Testis (tissue), 3 donors: Measurements from ENCODE around the gene PHACTR3. TPM values are rescaled to one million over a fixed set of nuclear protein-coding genes. Genes with fewer than 3 reads are reported as not detected.

Experiments used
- DNase-seq: peaks from one replicate; pipeline ENCODE4 v3.0.0-alpha.2; 2019
- H3K27ac ChIP-seq, 2 donors: fragments of 200-600 bp; sonication (generic); one replicate each; pipeline ENCODE4 v1.5.1; 2019
- H3K27me3 ChIP-seq: fragments of 200-600 bp; sonication (generic); one replicate; pipeline ENCODE4 v1.5.1; 2019
- H3K36me3 ChIP-seq: fragments of 200-600 bp; sonication (generic); one replicate; pipeline ENCODE4 v1.5.1; 2017; ENCODE audit warnings: low read depth; ENCODE audit errors: missing control alignments
- H3K4me1 ChIP-seq: fragments of 200-600 bp; sonication (generic); one replicate; pipeline ENCODE4 v1.5.1; 2019
- H3K4me3 ChIP-seq, 2 donors: fragments of 200-600 bp; sonication (generic); one replicate each; pipeline ENCODE4 v1.5.1; 2017 to 2019
- H3K9me3 ChIP-seq: fragments of 200-600 bp; sonication (generic); one replicate; pipeline ENCODE4 v1.5.1; 2017
- CTCF ChIP-seq, 3 experiments: fragments of 450-650 bp in 2 of 3; fragments of 200-600 bp in 1 of 3; sonication (generic) in 1 of 3; IDR thresholded peaks; one replicate each; pipeline ENCODE4 v1.5.1; 2016 to 2019; ENCODE audit warnings: antibody characterized with exemption in 3 of 3, mild to moderate bottlenecking in 2 of 3, moderate library complexity in 1 of 3
- POLR2A ChIP-seq: fragments of 450-650 bp; IDR thresholded peaks from one replicate; pipeline ENCODE4 v1.6.1; 2017; ENCODE audit warnings: antibody characterized with exemption, mild to moderate bottlenecking, moderate library complexity
- WGBS, 2 donors: methylation state at CpG; one replicate each; pipeline ENCODE4 v1.1.5; 2018; 5-methylcytosine and 5-hydroxymethylcytosine counted together
- intact Hi-C: fragments of 100-400 bp; cut with DNase I; formaldehyde crosslinking; loops from one replicate; pipeline ENCODE4 v1.15.1; 2023; ENCODE audit warnings: low total_unique reads
- polyA plus RNA-seq: library from polyadenylated mRNA; stranded (reverse); fragments of 350-450 nt; fragmentation: Illumina TruSeq; extraction: RNeasy Lipid Tissue Mini Kit (QIAGEN cat#74804); gene quantifications from one replicate; pipeline ENCODE4 v1.2.3, GENCODE V29; 2014; ENCODE audit warnings: low read depth, low replicate concordance; ENCODE audit not compliant: insufficient read depth
- total RNA-seq, 2 donors: library from RNA; depleted of rRNA; stranded (reverse); fragments of >200 nt; gene quantifications; one replicate each; pipeline ENCODE4 v1.2.3, GENCODE V29; 2016

PHACTR3 gene
- total and polyA plus RNA-seq, 3 donors from 2014 or later, result 0.94 to 1.2 (median 1.1) TPM

GRCh38 chr20:59804871-59805665, 200.7 kb downstream of the PHACTR3 start:
- no peaks in the 10 kb centered on the region for H3K9me3 ChIP-seq
- no peaks in the 10 kb centered on the region for H3K36me3 ChIP-seq
- peak; percentile 7 for DNase-seq
- 78 to 82% methylated on average over 9 of the region's 9 CpGs for WGBS, 2 donors
- intact Hi-C loops, result no loop called here
- no peaks in the 10 kb centered on the region for H3K27me3 ChIP-seq
- H3K27ac ChIP-seq, result no peak overlapping the region
- no peak overlapping the region for H3K4me3 ChIP-seq
- no peak for TF ChIP-seq POLR2A
- TF ChIP-seq CTCF (IDR thresholded peaks at IDR 0.05), result no peak
- no peaks in the 10 kb centered on the region for H3K4me1 ChIP-seq

- Histone ChIP-seq H3K36me3 (no peaks in the 10 kb centered on the region), H3K4me1 (no peaks in the 10 kb centered on the region), H3K4me3 (no peak overlapping the region), H3K27me3 (no peaks in the 10 kb centered on the region), H3K27ac (no peak overlapping the region), H3K9me3 (no peaks in the 10 kb centered on the region)
- intact Hi-C loops, result no loop called here
- 88 to 92% methylated on average over 25 to 26 of the region's 26 CpGs for WGBS, 2 donors
- peak; percentile 6 for DNase-seq
- TF ChIP-seq CTCF (IDR thresholded peaks at IDR 0.05), result no peak
- no peak for TF ChIP-seq POLR2A
These were observed 201.6 kb downstream of the PHACTR3 start for GRCh38 chr20:59805786-59806577.

- peak; percentile 9 for DNase-seq
These were observed 202.2 kb downstream of the PHACTR3 start for GRCh38 chr20:59806578-59806975.

GRCh38 chr20:59807909-59808728, 203.8 kb downstream of the PHACTR3 start:
- intact Hi-C loops, result no loop called here
- 92 to 95% methylated on average over 14 to 17 of the region's 17 CpGs for WGBS, 2 donors
- DNase-seq, result peak; percentile 5

More at GRCh38 chr20:59806578-59806975, 202.2 kb downstream of the PHACTR3 start:
- H3K4me3 ChIP-seq, result no peak overlapping the region
- intact Hi-C loops, result no loop called here
- H3K9me3 ChIP-seq, result no peaks in the 10 kb centered on the region
- TF ChIP-seq CTCF (IDR thresholded peaks at IDR 0.05) (no peak), POLR2A (no peak)
- no peaks in the 10 kb centered on the region for H3K36me3 ChIP-seq
- H3K27me3 ChIP-seq, result no peaks in the 10 kb centered on the region
- H3K27ac ChIP-seq, result no peak overlapping the region
- H3K4me1 ChIP-seq, result no peaks in the 10 kb centered on the region
- WGBS, 2 donors, result 93 to 97% methylated on average over 10 of the region's 10 CpGs

More at GRCh38 chr20:59807909-59808728, 203.8 kb downstream of the PHACTR3 start:
- H3K36me3 ChIP-seq, result no peaks in the 10 kb centered on the region
- no peaks in the 10 kb centered on the region for H3K9me3 ChIP-seq
- H3K4me1 ChIP-seq, result no peaks in the 10 kb centered on the region
- H3K4me3 ChIP-seq, result no peak overlapping the region
- TF ChIP-seq POLR2A (no peak), CTCF (IDR thresholded peaks at IDR 0.05) (no peak)
- no peak overlapping the region for H3K27ac ChIP-seq
- H3K27me3 ChIP-seq, result no peaks in the 10 kb centered on the region
